OCI-M1 (cell line): ENCODE results near the gene OR5A1.
"Not testable (repeated sequence)": the region's sequence is repeated elsewhere in the genome, so short reads cannot be mapped to it uniquely, and the experiment has no call there.

Experiments
- DNase-seq: peaks from one replicate; lab custom pipeline; 2025; lab: John Stamatoyannopoulos, UW

The OR5A1 gene

DNA sequence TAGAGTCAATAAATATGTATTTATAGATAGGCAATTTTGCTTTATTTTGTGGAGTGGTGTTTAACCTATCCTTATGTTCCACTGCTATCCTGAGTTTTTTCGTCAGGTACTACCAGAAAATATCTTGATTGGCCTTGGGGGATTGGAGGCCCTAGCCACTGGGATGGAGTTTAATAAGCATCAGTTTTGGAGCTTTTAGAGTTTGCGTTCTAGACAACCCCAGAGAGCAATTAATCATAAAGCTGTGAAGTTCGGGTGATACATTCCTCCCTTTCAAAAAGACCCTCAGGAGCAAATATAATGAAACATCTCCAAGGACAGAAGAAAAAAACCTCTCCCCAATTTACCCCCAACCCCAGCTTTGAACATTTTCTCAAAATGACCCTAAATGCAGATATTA is at the start of gene OR5A1:
TSS of gene OR5A1 (plus strand) at position 301 of the 400 bp plus-strand sequence. CDS start 6,700 bp downstream, outside the sequence.
- DNase-seq, result no peak

DNA sequence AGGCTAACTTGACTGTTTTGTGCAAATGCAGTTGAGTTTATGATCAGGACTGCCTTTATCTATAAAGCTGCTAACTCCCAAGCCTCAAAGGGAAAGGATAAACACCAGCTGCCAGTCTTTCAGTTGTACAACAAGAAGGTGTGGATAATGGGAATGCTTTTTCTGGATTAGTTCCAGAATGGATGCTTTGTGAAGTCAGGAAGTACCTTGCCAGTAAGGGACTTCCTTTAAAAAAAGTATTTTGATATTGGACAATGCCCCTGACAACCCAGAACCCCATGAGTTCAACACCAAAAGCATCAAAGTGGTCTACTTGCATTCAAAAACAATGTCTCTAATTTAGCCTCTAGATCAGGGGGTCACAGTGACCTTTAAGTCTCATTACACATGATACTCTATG is 42.1 kb upstream of the OR5A1 start:
- DNase-seq, result no peak

DNA sequence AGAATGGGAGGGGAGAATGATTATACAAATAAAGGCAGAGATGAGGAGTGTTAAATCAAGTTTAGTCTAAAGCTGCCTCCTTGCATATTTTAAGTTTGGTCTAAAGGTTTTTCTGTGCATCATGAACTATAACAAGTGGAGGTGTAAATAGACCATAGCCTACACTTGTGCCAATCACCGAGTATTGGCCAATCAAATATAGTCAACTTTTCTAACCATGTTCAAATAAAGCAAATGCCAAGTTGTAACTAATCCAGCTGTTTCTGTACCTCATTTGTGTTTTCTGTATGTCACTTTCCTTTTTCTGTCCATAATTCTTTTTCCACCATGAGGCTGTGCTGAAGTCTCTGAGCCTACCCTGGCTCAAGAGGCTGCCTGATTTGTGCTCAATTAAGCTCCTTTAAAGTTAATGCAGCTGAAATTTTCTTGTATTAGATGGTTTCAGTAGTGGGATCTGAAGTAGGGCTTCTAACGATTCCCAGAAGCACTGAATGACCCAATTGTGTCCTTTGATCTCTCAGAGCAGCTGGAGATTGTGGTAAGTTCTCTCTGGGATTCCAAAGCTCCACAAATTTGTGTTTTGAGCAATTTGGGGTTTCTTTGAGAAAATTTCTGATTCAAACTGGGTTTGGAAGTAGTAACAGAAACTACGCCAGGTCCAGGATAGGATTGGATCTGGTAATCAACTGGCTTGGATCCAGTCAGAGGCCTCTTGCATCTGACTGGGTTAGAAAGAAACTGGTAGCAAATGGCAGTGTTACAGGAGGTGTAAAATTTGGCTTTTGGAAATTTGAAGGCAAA is 35.6 kb upstream of the OR5A1 start:
- no peak for DNase-seq

DNA sequence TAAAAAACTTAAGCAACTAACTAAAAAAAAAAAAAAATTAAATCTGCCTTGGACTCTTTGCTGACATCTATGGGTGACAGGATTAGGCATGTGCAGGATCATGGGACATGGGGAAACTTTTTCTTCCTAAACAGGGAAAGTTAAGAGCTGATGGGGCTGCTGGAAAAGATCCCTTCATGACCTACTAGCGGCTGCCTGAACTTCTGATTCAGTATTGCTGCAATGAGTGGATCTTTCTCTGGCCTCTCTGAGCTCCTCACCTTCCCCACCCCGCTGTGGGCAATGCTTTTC is 35.1 kb upstream of the OR5A1 start:
- no peak for DNase-seq

DNA sequence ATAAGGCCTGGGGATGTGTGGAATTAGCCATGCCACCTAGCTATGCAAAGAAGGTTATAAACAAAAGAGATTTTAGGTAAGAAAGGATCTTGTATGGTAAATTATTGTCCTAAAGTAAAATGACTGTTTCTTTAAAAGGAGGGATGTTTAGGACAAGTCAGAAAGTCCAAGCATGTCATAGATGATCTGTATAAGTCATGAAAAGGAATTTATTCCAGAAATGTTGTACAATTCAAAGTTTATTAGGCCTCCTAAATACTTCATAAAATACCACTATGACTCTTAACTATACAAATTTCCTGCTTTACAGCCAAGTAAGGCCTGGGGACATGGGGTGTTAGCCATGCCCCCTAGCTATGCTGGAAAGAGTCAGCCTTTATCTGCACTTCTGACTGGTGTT is 32.7 kb upstream of the OR5A1 start:
- DNase-seq, result no peak

DNA sequence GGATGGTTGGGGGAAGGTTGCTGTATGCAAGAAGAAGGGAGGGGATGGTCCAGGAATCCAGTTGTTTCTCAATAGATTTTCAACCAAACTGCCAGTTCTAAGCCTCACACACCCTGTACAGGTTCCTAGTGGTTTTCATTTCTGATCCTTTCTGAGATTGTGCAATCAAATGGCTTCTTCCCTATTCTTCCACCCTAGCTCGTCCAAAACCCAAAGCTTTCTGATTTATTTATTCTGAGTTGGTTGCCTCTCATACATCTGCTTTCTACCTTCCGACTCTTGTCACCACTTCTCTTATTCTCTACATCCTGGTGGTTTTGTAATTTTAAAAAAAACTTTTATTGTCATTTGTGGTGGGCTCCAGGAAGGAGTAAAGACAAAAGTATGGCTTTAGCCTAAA is 22.6 kb upstream of the OR5A1 start:
- peak; percentile 18 for DNase-seq

DNA sequence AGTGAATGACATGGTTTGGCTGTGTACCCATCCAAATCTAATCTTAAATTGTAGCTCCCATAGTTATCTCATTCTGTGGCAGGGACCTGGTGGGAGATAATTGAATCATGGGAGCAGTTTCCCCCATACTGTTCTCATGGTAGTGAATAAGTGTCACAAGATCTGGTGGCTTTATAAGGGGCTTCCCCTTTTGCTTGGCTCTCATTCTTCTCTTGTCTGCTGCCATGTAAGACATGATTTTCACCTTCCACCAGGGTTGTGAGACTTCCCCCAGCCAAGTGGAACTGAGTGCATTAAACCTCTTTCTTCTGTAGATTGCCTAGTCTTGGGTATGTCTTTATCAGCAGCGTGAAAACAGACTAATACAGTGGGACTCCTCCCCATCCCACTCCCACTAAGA is 21.2 kb upstream of the OR5A1 start:
- DNase-seq, result peak; percentile 31

DNA sequence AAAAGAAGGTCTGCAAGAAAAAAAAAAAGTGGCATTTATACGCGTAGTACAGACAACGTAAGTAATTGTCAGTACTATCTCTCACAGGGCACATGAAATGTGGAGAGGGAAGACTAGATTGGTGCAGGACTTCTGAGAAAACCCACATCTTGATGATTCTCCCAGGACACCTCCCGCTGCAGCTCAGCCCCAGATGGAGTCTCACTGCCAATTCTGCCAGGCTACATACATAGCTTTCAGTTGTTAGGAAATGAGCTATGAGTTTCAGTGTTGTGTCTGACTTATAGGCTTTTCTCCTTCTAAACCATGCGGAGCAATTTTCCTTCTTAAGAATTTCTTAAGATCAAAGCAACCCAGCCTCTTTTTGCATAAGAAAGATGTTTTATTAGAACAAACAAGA is 19.7 kb upstream of the OR5A1 start:
- DNase-seq, result peak; percentile 70

DNA sequence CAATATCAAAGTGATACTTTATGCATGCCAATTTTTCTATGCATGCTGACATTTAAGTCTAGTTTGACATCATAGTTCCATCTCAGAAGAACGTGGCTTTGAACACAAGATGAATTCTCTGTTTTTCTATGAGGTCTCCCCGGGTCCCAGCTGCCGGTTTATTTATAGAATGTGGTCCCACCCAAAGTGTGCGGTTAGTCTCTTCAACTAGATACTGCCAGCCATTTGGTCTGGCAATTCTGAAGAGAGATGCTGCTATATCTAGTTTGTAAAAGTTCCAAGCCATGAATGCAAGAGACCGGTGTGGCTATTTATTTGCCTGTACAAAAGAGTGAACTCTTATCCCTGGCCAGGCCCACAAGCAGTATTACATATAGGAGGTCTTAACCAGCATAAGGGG is 19.2 kb upstream of the OR5A1 start:
- DNase-seq, result peak; percentile 36

DNA sequence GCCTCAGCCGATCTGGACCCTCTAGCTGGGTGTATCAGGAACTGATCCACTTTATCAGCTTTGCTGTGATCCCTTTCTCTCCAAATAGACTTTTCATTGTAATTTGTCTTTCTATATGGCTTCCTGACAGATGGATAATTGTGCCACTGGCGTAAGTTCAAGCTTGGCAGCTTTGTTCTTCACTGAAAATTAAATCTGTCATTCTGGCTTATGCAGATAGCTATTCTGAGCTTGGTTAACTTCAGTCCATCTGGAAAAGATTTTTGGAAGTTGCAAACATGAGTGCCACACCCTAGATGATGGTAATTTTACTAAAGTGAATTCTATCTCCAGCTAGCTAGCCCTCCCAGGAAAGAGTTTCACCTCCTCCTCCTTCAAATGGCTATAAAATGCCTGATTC is 18.1 kb upstream of the OR5A1 start:
- DNase-seq, result no peak

DNA sequence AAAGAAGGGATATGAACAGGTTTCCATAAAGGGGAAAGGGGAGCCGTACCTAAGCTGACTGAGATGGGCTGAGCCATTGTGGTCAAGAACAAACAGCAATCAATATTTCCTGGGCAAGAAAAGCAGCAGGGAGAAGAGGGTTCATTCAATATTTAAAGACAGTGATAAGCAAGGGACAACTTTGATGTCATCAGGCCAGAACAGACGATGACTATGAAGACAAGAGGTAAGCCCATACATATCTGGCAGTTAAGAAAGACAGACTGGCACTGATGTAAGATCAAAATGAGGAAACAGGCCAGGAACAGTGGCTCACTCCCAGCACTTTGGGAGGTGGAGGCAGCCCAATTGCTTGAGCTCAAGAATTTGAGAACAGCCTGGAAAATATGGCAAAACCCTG is 12.4 kb upstream of the OR5A1 start:
- no peak for DNase-seq

DNA sequence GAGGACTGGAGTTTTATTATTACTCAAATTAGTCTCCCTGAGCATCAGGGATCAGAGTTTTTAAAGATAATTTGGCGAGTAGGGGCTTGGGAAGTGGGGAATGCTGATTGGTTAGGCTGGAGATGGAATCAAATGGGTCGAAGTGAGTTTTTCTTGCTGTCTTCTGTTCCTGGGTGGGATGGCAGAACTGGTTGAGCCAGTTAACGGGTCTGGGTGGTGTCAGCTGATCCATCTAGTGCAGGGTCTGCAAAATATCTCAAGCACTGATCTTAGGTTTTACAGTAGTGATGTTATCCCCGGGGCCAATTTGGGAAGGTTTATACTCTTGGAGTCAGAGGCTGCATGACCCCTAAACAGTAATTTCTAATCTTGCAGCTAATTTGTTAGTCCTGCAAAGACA is 11.1 kb upstream of the OR5A1 start:
- no peak for DNase-seq

DNA sequence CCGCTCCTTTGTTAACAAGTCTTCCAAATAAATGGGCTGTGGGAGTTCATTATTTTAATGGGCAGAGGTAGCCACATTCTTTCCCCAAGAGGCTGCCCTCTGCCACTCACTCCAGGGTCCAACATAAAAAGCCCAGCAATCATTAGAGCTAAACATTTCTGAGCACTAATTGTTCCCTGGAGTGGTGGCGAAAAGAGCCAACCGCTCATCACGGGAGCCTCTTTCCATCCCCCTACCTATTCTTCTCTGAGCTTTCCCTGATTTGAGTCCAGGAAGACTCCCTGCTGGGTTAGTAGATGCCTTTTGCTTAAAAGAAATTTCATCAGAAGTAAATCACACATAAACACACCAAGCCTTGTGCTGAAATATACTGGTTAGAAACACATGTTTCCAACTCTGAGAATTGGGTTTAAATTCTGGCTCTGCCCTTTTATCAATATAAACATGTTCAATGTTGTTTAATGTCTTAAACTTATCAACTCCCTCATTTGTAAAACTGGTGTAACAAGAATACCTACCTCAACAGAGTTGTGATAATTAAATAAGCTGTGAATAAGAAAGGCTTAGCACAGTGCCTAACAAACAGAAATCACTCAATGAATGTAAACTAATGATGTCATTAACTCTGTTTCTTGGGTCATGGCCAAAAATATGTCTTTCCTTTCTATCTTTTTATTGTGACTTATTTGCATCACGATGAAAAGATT is 9.8 kb upstream of the OR5A1 start, which contains the start of gene OR5A2:
TSS of gene OR5A2 (minus strand) at position 53 of the 707 bp plus-strand sequence. CDS start 3,460 bp downstream, outside the sequence.
- no peak for DNase-seq

DNA sequence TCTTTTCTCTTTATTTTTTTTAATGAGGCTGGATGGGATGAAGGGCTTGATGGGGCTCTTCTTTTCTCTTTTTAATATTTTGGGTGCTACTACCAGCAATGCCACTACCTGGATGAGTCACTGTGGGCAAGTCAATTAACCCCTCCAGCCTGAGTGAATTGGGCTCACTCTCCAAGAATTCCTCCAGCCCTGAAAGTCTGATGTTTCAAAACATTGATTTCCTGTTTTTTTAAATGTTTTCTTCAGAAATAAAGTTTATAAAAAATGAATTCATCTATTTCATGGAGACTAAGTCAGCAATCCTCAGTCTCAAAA is 9.2 kb upstream of the OR5A1 start:
- no peak for DNase-seq

DNA sequence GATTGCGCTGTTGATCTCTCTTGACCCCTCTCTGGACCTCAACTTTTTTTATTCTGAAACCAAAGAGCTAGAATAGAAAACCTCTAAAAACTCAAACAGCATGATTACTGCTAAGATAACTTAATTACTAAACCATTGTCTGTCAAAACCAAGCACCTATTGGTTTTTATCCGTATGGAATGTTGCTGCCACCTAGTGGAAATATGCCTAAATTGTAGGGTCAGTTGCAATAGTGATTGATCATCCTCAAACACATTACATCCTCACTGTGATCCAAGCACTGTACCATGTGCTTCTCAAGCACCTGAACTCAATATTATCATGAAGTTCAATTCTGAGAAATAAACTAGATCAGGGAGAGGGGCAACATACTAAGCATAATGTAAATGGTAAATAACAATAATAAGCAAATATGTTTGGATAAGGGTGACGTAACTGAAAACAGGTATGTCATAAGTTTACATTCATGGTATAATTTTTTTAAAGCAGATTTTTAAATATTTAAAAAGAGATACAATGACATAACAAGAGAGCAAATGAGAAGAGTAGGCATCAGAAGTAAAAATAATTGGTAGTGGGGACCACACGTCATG is 6.2 kb upstream of the OR5A1 start:
- DNase-seq, result peak; percentile 77

DNA sequence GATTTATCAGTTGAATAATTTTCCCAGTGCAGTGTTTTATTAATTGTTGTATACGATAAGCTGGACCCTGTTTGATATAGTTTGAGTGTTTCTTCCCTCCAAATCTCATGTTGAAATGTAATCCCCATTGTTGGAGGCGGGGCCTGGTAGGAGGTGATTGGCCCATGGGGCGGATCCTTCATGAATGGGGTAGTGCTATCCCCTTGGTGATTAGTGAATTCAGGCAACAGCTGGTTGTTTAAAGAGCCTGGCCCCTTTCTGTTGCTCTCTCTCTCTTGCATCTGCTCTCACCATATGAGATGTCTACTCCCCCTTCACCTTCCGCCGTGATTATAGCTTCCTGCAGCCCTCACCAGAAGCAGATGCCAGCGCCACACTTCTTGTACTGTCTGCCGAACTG is 1.5 kb downstream of the OR5A1 start:
- no peak for DNase-seq

DNA sequence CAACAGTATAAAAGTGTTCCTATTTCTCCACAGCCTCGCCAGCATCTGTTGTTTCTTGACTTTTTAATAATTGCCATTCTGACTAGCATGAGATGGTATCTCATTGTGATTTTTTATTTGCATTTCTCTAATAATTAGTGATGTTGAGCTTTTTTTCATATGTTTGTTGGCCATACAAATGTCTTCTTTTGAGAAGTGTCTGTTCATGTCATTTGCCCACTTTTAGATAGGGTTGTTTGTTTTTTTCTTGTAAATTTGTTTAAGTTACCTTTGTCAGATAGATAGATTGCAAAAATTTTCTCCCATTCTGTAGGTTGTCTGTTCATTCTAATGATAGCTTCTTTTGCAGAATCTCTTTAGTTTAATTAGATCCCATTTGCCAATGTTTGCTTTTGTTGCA is 9.4 kb downstream of the OR5A1 start:
- DNase-seq, result not testable (repeated sequence)

DNA sequence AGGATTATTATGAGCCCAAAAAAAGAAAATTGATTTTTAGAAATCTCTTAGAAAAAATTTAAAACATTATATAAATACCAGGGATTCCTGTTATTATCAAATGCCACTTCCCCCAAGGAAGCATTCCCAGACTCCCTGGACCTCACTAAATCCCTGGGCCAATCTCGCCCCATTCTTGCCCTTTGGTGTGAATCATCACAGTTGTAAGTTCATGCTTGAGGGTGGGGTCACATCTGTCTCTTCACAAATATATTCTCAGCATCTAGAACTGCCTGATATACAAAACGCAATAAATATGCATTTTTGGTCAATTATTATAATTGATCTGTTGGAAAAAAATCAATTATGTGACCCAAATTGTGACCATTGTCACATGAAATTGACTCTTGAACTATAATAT is 12.2 kb downstream of the OR5A1 start:
- no peak for DNase-seq

DNA sequence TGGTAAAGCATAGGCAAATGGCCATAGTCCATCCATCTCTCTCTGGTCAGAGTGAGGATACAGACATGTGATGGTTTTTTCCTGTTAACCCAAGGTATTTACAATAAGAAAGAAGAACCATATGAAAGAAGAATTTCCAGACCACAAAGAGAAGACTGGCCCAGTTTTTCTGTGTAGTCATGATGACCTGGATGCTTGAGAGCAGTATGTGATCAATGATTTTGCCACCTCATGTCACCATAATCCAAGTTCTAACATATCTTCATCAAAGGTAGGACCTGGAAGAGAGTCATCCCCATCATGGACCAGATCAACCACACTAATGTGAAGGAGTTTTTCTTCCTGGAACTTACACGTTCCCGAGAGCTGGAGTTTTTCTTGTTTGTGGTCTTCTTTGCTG is 20.4 kb downstream of the OR5A1 start, which contains the start of gene OR4D6:
TSS of gene OR4D6 (plus strand) at position 301 of the 400 bp plus-strand sequence. CDS start at position 301, 0 bp downstream.
- no peak for DNase-seq

DNA sequence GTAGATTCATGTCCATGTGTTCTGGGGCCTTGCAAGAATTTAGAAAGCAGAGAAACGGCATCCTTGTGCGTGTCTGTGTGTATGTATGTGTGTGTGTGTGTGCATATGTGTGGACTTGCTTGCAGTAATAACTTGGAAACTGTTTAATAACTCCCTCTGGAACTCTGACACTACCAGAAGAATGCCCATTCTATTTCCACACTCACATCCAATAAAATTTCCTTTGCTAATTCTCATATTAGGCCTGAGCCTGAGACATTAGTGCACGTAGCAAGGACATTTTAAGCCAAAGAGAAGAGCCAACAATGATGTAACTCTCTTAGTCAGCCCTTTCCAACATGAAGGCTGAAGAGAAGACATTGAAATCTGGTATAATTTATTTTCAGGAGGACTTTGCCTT is 23.6 kb downstream of the OR5A1 start:
- DNase-seq, result no peak

DNA sequence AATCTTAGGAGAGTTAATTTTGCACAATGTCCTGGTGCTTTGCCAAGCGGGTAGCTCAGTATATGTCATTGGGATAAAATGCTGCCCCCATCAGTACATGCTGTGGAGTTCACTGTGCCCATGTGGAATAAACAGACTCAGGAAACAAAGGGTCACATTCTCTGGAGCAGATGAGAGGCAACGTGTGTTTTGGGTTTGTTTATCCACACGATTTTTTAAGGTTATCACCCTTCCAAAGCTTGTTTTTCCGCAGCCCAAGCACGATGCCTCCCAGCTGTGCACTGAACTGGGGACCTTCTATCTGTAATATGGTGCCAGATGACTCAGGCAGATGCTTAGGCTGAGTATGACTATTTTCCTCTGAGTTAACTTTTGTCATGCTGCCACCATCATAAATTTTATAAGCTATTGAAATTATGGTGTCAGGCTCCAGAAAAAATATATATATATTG is 26.9 kb downstream of the OR5A1 start:
- DNase-seq, result no peak

DNA sequence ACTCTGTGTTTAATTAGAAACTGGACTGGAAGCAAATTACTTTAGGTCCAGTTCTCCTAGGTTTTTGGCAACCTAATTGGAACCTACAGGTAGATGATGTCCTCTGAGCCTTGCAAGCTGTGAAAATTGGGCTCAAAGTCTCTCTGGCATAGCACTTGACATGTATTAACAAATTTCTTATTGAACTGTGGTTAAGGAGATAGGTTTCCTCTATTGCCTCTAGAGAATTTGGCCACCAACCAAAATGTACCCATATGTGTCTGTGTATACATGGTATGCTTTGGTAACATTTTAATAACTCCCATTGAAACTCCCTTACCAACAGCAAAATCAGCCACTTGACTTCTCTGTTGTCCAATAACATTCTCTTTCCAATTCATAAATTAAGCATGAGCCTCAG is 36.7 kb downstream of the OR5A1 start, which contains the start of gene OR4D10:
TSS of gene OR4D10 (plus strand) at position 301 of the 400 bp plus-strand sequence. CDS start 4,115 bp downstream, outside the sequence.
- no peak for DNase-seq

DNA sequence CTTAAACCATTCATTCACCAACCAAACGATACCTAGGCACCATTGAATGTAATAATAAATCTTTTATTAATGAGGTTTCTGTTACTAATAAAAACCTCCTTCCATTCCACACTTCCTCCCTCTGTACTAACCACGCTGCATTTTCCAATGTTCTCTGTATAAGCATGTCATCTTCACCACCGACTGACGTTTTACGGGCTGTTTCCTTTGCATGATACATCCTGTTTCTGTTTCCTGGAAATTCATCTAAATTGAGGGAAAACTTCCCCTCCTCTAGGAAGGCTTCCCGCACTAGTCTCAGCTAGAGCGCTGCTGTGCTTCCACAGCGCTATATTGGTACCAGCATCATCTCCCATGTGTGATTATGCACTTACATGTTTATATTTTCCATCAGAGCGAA is 38.9 kb downstream of the OR5A1 start:
- no peak for DNase-seq
